ENCODE results near the gene CDHR1. TPM values are rescaled to one million over a fixed set of nuclear protein-coding genes. Genes with fewer than 3 reads are reported as not detected.

CDHR1 gene
- total RNA-seq, 1 experiment from 2014 or later, result 0.39 TPM

GRCh38 chr10:84226616-84227015, 32.3 kb downstream of the CDHR1 start:
- ChIA-PET POLR2A (no interaction called here), CTCF (no interaction called here)
- no peaks in the 10 kb centered on the region for H3K9me3 ChIP-seq (ENCODE audit: control insufficient read depth, insufficient read depth, low read depth, low read length)
- DNase-seq (ENCODE audit: low read depth, low spot score), result no peak
- no peaks in the 10 kb centered on the region for H3K4me1 ChIP-seq (ENCODE audit: control insufficient read depth, insufficient read depth, low read length)
- ATAC-seq, result no peak
- no peaks in the 10 kb centered on the region; the same call in 1 of the 2 replicates for H3K36me3 ChIP-seq (ENCODE audit: control insufficient read depth, insufficient read depth, low read length)
- H3K27ac ChIP-seq (ENCODE audit: low read length), result no peak overlapping the region
- H3K4me3 ChIP-seq (ENCODE audit: low read depth in 2 of 2, low read length in 2 of 2), result no peak overlapping the region
- no TSS peak for BruUV-seq (replicated peaks)
- TF ChIP-seq CTCF (IDR thresholded peaks at IDR 0.05), result no peak
- no peak for TF ChIP-seq TCF7L2 (IDR thresholded peaks at IDR 0.05; ENCODE audit: low read depth, low read length)
- TF ChIP-seq POLR2AphosphoS5 (IDR thresholded peaks at IDR 0.05; ENCODE audit: low read depth, low read length), result no peak
- TF ChIP-seq SIN3A (IDR thresholded peaks at IDR 0.05; ENCODE audit: borderline replicate concordance, insufficient read depth, low read depth, low read length), result no peak
- TF ChIP-seq REST (IDR thresholded peaks at IDR 0.05; ENCODE audit: insufficient read depth in 1 of 2, low read depth in 2 of 2, low read length in 1 of 2), result no peak
- in situ Hi-C loops (cut with HindIII; ENCODE audit: low pct_unique_long_range_greater_than_20kb, low sequenced_read_pairs) (no loop called here), intact Hi-C loops (cut with micrococcal nuclease; ENCODE audit: unreplicated experiment) (no loop called here)
- H3K27me3 ChIP-seq (ENCODE audit: control insufficient read depth, insufficient read depth, low read length), result peaks cover 19% of the 10 kb centered on the region

GRCh38 chr10:84227810-84228209, 33.5 kb downstream of the CDHR1 start:
- ChIA-PET POLR2A (no interaction called here), CTCF (interaction anchor here (0.5 kb wide), 1 partner anchor 32 kb away, joined by 3 read pairs; no protein-coding TSS in a partner anchor)
- intact Hi-C loops (cut with micrococcal nuclease; ENCODE audit: unreplicated experiment) (no loop called here), in situ Hi-C loops (cut with HindIII; ENCODE audit: low pct_unique_long_range_greater_than_20kb, low sequenced_read_pairs) (no loop called here)
- DNase-seq (ENCODE audit: low read depth, low spot score), result no peak
- H3K36me3 ChIP-seq (ENCODE audit: control insufficient read depth, insufficient read depth, low read length), result no peaks in the 10 kb centered on the region; the same call in 1 of the 2 replicates
- no peak for ATAC-seq
- no peak overlapping the region for H3K27ac ChIP-seq (ENCODE audit: low read length)
- TF ChIP-seq SIN3A (IDR thresholded peaks at IDR 0.05; ENCODE audit: borderline replicate concordance, insufficient read depth, low read depth, low read length), result no peak
- TF ChIP-seq POLR2AphosphoS5 (IDR thresholded peaks at IDR 0.05; ENCODE audit: low read depth, low read length), result no peak
- no peak for TF ChIP-seq CTCF (IDR thresholded peaks at IDR 0.05)
- TF ChIP-seq TCF7L2 (IDR thresholded peaks at IDR 0.05; ENCODE audit: low read depth, low read length), result no peak
- TF ChIP-seq REST (IDR thresholded peaks at IDR 0.05; ENCODE audit: insufficient read depth in 1 of 2, low read depth in 2 of 2, low read length in 1 of 2), result no peak
- no peaks in the 10 kb centered on the region for H3K4me1 ChIP-seq (ENCODE audit: control insufficient read depth, insufficient read depth, low read length)
- peaks cover 14% of the 10 kb centered on the region for H3K27me3 ChIP-seq (ENCODE audit: control insufficient read depth, insufficient read depth, low read length)
- H3K4me3 ChIP-seq (ENCODE audit: low read depth in 2 of 2, low read length in 2 of 2), result no peak overlapping the region
- BruUV-seq (replicated peaks), result no TSS peak
- no peaks in the 10 kb centered on the region for H3K9me3 ChIP-seq (ENCODE audit: control insufficient read depth, insufficient read depth, low read depth, low read length)

Measured in Panc1 (cell line).